Ovary (tissue), 9 donors: Measurements from ENCODE around the gene RSRC2. TPM values are rescaled to one million over a fixed set of nuclear protein-coding genes. Genes with fewer than 3 reads are reported as not detected.
"Not testable (repeated sequence)": the region's sequence is repeated elsewhere in the genome, so short reads cannot be mapped to it uniquely, and the experiment has no call there.

ENCODE experiments used
- DNase-seq, 5 donors: peaks; one replicate each; pipeline ENCODE4 v3.0.0-alpha.2; 2019 to 2020
- H3K27ac ChIP-seq, 2 donors: fragments of 200-600 bp; one replicate each; pipeline versions ENCODE4 v1.5.1 to v1.8.0; 2019 to 2022
- H3K27me3 ChIP-seq: fragments of 200-600 bp; one replicate; pipeline ENCODE4 v1.8.0; 2022
- H3K36me3 ChIP-seq: fragments of 200-600 bp; sonication (generic); one replicate; pipeline ENCODE4 v1.5.1; 2019
- H3K4me1 ChIP-seq: one replicate; pipeline ENCODE4 v1.8.1; 2013; ENCODE audit warnings: mild to moderate bottlenecking, moderate library complexity; ENCODE audit not compliant: insufficient read depth
- H3K4me3 ChIP-seq: fragments of 200-600 bp; sonication (generic); one replicate; pipeline ENCODE4 v1.5.1; 2017
- H3K9me3 ChIP-seq, 2 donors: fragments of 200-600 bp in 1 of 2; sonication (generic) in 1 of 2; one replicate each; pipeline versions ENCODE4 v1.5.1 to v1.8.1; 2013 to 2019; ENCODE audit warnings: mild to moderate bottlenecking in 1 of 2, moderate library complexity in 1 of 2
- CTCF ChIP-seq, 3 donors: fragments of 450-650 bp in 2 of 3; fragments of 200-600 bp in 1 of 3; IDR thresholded peaks; one replicate each; pipeline versions ENCODE4 v1.5.1 to v1.8.0; 2016 to 2022; ENCODE audit warnings: antibody characterized with exemption in 3 of 3, mild to moderate bottlenecking in 1 of 3
- EP300 ChIP-seq: sonication (generic); formaldehyde crosslinking; IDR thresholded peaks from one replicate; pipeline ENCODE4 v1.6.1; 2017; ENCODE audit warnings: antibody characterized with exemption
- POLR2A ChIP-seq: fragments of 450-650 bp; IDR thresholded peaks from one replicate; pipeline ENCODE4 v1.6.1; 2017; ENCODE audit warnings: antibody characterized with exemption, mild to moderate bottlenecking, moderate library complexity
- WGBS, 3 donors: extraction: QIAGEN DNeasy Blood & Tissue Kit in 1 of 3; methylation state at CpG; one replicate each; pipeline versions ENCODE4 v1.1.5 to v1.1.7; 2013 to 2017; 5-methylcytosine and 5-hydroxymethylcytosine counted together
- intact Hi-C, 4 donors: fragments of 100-400 bp; cut with DNase I; formaldehyde crosslinking; loops; one replicate each; pipeline versions ENCODE4 v1.11.0 to v1.15.1; 2022 to 2023
- polyA plus RNA-seq, 2 donors: library from polyadenylated mRNA; stranded (reverse); fragments of 200-250 nt in 1 of 2; fragments of 350-450 nt in 1 of 2; fragmentation: Illumina TruSeq in 1 of 2; extraction: RNeasy Lipid Tissue Mini Kit (QIAGEN cat#74804) in 1 of 2; gene quantifications; one replicate each; pipeline ENCODE4 v1.2.3, GENCODE V29; 2013 to 2014
- total RNA-seq, 7 donors: library from RNA; depleted of rRNA in 2 of 7; stranded (reverse); fragments of >200 nt in 2 of 7; fragmentation: NEBNext Ultra II Directional in 3 of 7; extraction: Animal tissue kit (Norgen Biotek cat#: 25700) in 3 of 7; gene quantifications; one replicate each; pipeline versions ENCODE4 v1.1.0 to v1.2.4, GENCODE V29; 2016 to 2023
- donor health status: DM: no; HTN: no; CAD: no; lungs with moderate emphysema.
- donor health status: DM: no; HTN: no; CAD: no.
- donor health status: Bipolar disorder and iron deficiency.
- donor health status: DM: yes; HTN: yes; CAD: no.
- donor health status: DM: no; HTN: no; CAD: no.
- donor health status: DM: yes; HTN: yes; CAD: no.

The RSRC2 gene
- total and polyA plus RNA-seq, 9 donors: 54.1 to 90.7 (median 62.7) TPM

- intact Hi-C loops: no loop called here
- no peak for DNase-seq
- no peak for TF ChIP-seq EP300
- no peaks in the 10 kb centered on the region for H3K36me3 ChIP-seq
- no peaks in the 10 kb centered on the region for H3K27me3 ChIP-seq
- WGBS, 3 donors: 80 to 95% (median 84%) methylated on average over 2 of the region's 2 CpGs
- no peak overlapping the region for H3K27ac ChIP-seq
- no peak overlapping the region for H3K4me3 ChIP-seq
- H3K4me1 ChIP-seq: peaks cover 1% of the 10 kb centered on the region
- H3K9me3 ChIP-seq: no peaks in the 10 kb centered on the region
These were observed 34.7 kb downstream of the RSRC2 start for GRCh38 chr12:122491991-122492390.

GRCh38 chr12:122489038-122489437 lies 37.7 kb downstream of the RSRC2 start:
- WGBS, 3 donors: 57 to 75% (median 71%) methylated on average over 2 of the region's 2 CpGs
- intact Hi-C loops: no loop called here
- no peaks in the 10 kb centered on the region for H3K27me3 ChIP-seq
- H3K9me3 ChIP-seq: no peaks in the 10 kb centered on the region
- H3K4me3 ChIP-seq: no peak overlapping the region
- no peaks in the 10 kb centered on the region for H3K4me1 ChIP-seq
- no peak overlapping the region for H3K27ac ChIP-seq
- H3K36me3 ChIP-seq: no peaks in the 10 kb centered on the region
- TF ChIP-seq POLR2A (no peak), EP300 (no peak), CTCF (IDR thresholded peaks at IDR 0.05) (no peak)
- no peak for DNase-seq

GRCh38 chr12:122487807-122488206 lies 38.9 kb downstream of the RSRC2 start:
- intact Hi-C loops, H3K4me3 ChIP-seq, H3K4me1 ChIP-seq, H3K9me3 ChIP-seq, H3K36me3 ChIP-seq, H3K27me3 ChIP-seq, DNase-seq, H3K27ac ChIP-seq: not testable (repeated sequence)
- 97 to 100% (median 98%) methylated on average over 3 of the region's 3 CpGs for WGBS, 3 donors

- no peak for DNase-seq
- TF ChIP-seq EP300 (no peak), CTCF (IDR thresholded peaks at IDR 0.05) (no peak), POLR2A (no peak)
- H3K4me1 ChIP-seq: no peaks in the 10 kb centered on the region
- H3K4me3 ChIP-seq: no peak overlapping the region
- H3K27ac ChIP-seq: no peak overlapping the region
- no peaks in the 10 kb centered on the region for H3K27me3 ChIP-seq
- WGBS, 3 donors: 95 to 98% (median 96%) methylated on average over 7 of the region's 7 CpGs
- intact Hi-C loops: no loop called here
- no peaks in the 10 kb centered on the region for H3K36me3 ChIP-seq
- H3K9me3 ChIP-seq: no peaks in the 10 kb centered on the region
These were observed 39.8 kb downstream of the RSRC2 start for GRCh38 chr12:122486805-122487426.

- 95 to 98% (median 96%) methylated on average over 6 of the region's 6 CpGs for WGBS, 3 donors
- H3K36me3 ChIP-seq, intact Hi-C loops, H3K4me3 ChIP-seq, H3K27ac ChIP-seq, H3K4me1 ChIP-seq, H3K9me3 ChIP-seq, H3K27me3 ChIP-seq, DNase-seq: not testable (repeated sequence)
These were observed 40.4 kb downstream of the RSRC2 start for GRCh38 chr12:122486360-122486759.

- H3K27me3 ChIP-seq, H3K9me3 ChIP-seq, H3K4me3 ChIP-seq, intact Hi-C loops, H3K27ac ChIP-seq, H3K36me3 ChIP-seq, H3K4me1 ChIP-seq, DNase-seq: not testable (repeated sequence)
- WGBS, 3 donors: 100% methylated on average over 1 of the region's 1 CpG
These were observed 42.4 kb downstream of the RSRC2 start for GRCh38 chr12:122484385-122484784.

GRCh38 chr12:122483969-122484368 lies 42.8 kb downstream of the RSRC2 start:
- Histone ChIP-seq H3K36me3 (no peaks in the 10 kb centered on the region), H3K27me3 (no peaks in the 10 kb centered on the region), H3K27ac (no peak overlapping the region), H3K4me1 (no peaks in the 10 kb centered on the region), H3K4me3 (no peak overlapping the region), H3K9me3 (no peaks in the 10 kb centered on the region)
- WGBS, 3 donors: 81 to 93% (median 86%) methylated on average over 5 of the region's 5 CpGs
- no peak for TF ChIP-seq POLR2A
- no peak for TF ChIP-seq CTCF (IDR thresholded peaks at IDR 0.05)
- no peak for TF ChIP-seq EP300
- no peak for DNase-seq
- intact Hi-C loops: no loop called here
